Adrenal gland (tissue), 5 donors: ENCODE data around the gene AKAP10.

ENCODE experiments used
- CTCF ChIP-seq, 6 experiments: fragments of 450-650 bp in 4 of 6; fragments of 200-600 bp in 2 of 6; sonication (generic) in 1 of 6; IDR thresholded peaks; 1 replicate in 5 of 6; 2 replicates in 1 of 6; pipeline versions ENCODE4 v1.5.1 to v1.8.0; 2016 to 2021; ENCODE audit warnings: antibody characterized with exemption in 6 of 6, mild to moderate bottlenecking in 2 of 6, moderate library complexity in 1 of 6
- POLR2A ChIP-seq, 2 donors: fragments of 450-650 bp; IDR thresholded peaks; one replicate each; pipeline ENCODE4 v1.6.1; 2017; ENCODE audit warnings: antibody characterized with exemption in 2 of 2, mild to moderate bottlenecking in 2 of 2, moderate library complexity in 1 of 2
- donor health status: DM: no; HTN: no; CAD: no.

DNA sequence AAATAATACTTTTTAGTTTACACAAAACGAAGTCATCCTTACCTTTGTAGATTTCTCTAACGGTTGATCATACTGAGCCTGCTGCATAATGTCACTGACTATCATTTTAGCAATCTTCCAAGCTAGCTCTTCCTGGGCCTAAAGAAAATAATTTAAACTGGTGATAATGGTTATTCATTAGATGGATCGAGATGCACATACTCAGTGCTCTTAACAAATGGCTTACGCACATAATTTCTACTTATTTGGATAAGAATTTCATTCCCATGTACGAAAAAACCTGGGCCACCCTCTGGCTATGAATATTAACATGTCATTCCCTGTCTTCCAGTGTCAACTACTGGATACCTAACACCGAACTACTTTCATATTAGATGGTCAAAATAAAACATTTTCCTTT, 68.5 kb downstream of the AKAP10 start:
- TF ChIP-seq CTCF (IDR thresholded peaks at IDR 0.05) (no peak), POLR2A (IDR thresholded peaks at IDR 0.05) (no peak)
